CD4-positive, alpha-beta T cell treated with Interleukin-6 at 100 ng/mL for 8 hours (primary cell): ENCODE measurements around the gene BNIPL.

Experiments used
- DNase-seq: peaks from one replicate; pipeline ENCODE4 v3.0.0-alpha.2; 2020; ENCODE audit warnings: mixed read lengths, low spot score

The BNIPL gene

GRCh38 chr1:151036356-151036755 is at the start of gene BNIPL:
Gene BNIPL, plus strand, starts transcription at chr1:151036586. Its CDS starts 140 bp downstream, at chr1:151036726.
- no peak for DNase-seq

GRCh38 chr1:150987924-150988323 is 48.5 kb upstream of the BNIPL start:
- DNase-seq: no peak

GRCh38 chr1:150992626-150993025 is 43.8 kb upstream of the BNIPL start:
- no peak for DNase-seq

- no peak for DNase-seq
Measured at GRCh38 chr1:150994248-150994647, 42.1 kb upstream of the BNIPL start.

- no peak for DNase-seq
Measured at GRCh38 chr1:150995460-150995859, 40.9 kb upstream of the BNIPL start.

GRCh38 chr1:150995896-150996295 is 40.5 kb upstream of the BNIPL start:
- DNase-seq: no peak

GRCh38 chr1:150997126-150997872 is 39.1 kb upstream of the BNIPL start:
- DNase-seq: no peak

- DNase-seq: no peak
Measured at GRCh38 chr1:150997949-150998348, 38.4 kb upstream of the BNIPL start.

- no peak for DNase-seq
Measured at GRCh38 chr1:150999051-150999674, 37.2 kb upstream of the BNIPL start.

GRCh38 chr1:150999926-151000325 is 36.5 kb upstream of the BNIPL start:
- DNase-seq: no peak

GRCh38 chr1:151000408-151000807 is 36.0 kb upstream of the BNIPL start:
- no peak for DNase-seq

- DNase-seq: no peak
Measured at GRCh38 chr1:151001602-151002001, 34.8 kb upstream of the BNIPL start.

- DNase-seq: no peak
Measured at GRCh38 chr1:151002051-151002450, 34.3 kb upstream of the BNIPL start.

- no peak for DNase-seq
Measured at GRCh38 chr1:151002611-151003010, 33.8 kb upstream of the BNIPL start.

- DNase-seq: peak; percentile 42
Measured at GRCh38 chr1:151003180-151003579, 33.2 kb upstream of the BNIPL start.

- no peak for DNase-seq
Measured at GRCh38 chr1:151005729-151006319, 30.6 kb upstream of the BNIPL start.

- peak; percentile 34 for DNase-seq
Measured at GRCh38 chr1:151006327-151007052, 29.9 kb upstream of the BNIPL start, which contains the start of gene MINDY1. Gene MINDY1, minus strand, starts transcription at chr1:151006902. Its CDS starts 4,285 bp downstream, at chr1:151002617.

- no peak for DNase-seq
Measured at GRCh38 chr1:151007853-151008243, 28.5 kb upstream of the BNIPL start.

- peak; percentile 94 for DNase-seq
Measured at GRCh38 chr1:151008244-151009205, 27.9 kb upstream of the BNIPL start, which contains the start of gene PRUNE1. Gene PRUNE1, plus strand, starts transcription at chr1:151008449. Its CDS starts 184 bp downstream, at chr1:151008633.

GRCh38 chr1:151009206-151009587 is 27.2 kb upstream of the BNIPL start:
- DNase-seq: no peak

GRCh38 chr1:151009674-151010345 is 26.6 kb upstream of the BNIPL start:
- no peak for DNase-seq
